ENCODE results near the gene CENPS. TPM values are rescaled to one million over a fixed set of nuclear protein-coding genes. Genes with fewer than 3 reads are reported as not detected.
"Not testable (repeated sequence)": the region's sequence is repeated elsewhere in the genome, so short reads cannot be mapped to it uniquely, and the experiment has no call there.

Gene CENPS
- polyA plus RNA-seq, 12 donors = 5.4 to 12.4 (median 7.5) TPM; not detected in 2

DNA sequence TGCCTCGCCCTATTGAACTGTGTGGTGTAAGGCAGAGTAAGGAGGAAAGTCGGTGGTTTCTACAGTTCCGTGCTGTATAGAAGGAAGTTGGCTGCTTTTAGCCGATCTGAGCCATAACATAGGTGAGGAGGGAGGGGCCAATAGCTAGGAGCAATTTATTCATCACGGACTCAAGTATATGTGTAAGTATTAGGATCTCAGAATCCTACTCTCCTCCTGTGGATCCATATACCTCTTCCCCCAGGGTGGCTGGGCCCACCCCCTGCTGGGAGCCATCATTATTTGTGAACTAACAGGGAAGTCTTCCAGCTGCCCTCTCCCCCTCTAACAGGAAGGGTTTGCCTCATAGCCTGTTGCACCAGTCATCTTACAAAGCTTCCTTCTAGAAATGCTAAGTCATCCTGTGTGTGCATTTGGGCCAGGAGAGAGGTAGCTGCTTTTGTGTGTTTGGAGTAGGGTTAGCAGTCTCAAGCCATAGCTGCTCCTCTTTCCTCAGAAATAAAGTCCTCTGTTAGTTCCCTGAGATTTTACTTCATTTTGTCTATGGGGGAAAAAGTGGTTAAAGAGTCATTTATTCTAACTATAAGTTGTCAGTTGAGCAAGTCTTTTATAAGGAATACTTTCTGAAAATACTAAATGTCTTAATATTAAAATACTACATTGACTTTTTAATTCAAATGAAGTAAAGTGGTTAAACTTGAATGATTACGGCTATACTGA, 14.9 kb upstream of the CENPS start:
- no peak for DNase-seq

DNA sequence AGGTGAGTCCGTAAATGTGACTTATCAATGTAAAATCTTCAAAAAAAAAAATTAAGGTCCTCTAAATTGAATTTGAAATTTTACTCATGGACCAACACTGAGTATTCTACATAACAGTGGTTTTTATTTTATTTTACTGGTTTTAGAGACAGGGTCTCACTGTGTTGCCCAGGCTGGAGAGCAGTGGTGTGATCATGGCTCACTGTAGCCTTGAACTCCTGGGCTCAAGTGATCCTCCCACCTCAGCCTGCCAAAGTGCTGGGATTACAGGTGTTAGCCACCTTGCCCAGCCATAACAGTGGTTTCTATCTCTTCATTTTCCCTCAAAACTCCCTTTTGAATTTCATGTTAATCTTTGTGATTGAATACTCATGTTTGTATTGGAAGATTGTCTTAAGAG, 14.3 kb upstream of the CENPS start:
- not testable (repeated sequence) for DNase-seq

DNA sequence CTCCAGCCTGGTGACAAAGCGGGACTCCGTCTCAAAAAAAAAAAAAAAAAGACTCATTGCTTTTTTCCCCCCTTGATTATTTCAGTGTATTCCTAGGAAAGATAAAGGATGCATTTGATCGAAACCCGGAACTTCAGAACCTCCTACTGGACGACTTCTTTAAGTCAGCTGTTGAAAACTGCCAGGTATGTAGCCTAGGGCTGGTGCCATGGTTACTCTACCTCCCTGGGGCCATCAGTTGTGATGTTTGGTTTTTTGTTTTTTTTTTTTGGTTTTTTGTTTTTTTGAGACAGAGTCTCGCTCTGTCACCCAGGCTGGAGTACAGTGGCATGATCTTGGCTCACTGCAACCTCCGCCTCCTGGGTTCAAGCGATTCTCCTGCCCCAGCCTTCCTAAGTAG, 11.5 kb upstream of the CENPS start:
- not testable (repeated sequence) for DNase-seq

DNA sequence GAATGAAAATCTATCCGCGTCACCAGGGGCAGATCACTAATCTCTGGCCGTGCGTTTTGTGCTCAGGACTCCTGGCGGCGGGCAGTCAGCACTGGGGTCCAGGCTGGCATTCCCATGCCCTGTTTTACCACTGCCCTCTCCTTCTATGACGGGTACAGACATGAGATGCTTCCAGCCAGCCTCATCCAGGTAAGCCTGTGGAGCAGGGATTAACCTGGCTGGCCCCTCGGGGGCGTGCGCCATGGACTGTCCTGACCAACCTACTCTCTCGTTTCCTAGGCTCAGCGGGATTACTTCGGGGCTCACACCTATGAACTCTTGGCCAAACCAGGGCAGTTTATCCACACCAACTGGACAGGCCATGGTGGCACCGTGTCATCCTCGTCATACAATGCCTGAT, 10.9 kb upstream of the CENPS start:
- DNase-seq = no peak

DNA sequence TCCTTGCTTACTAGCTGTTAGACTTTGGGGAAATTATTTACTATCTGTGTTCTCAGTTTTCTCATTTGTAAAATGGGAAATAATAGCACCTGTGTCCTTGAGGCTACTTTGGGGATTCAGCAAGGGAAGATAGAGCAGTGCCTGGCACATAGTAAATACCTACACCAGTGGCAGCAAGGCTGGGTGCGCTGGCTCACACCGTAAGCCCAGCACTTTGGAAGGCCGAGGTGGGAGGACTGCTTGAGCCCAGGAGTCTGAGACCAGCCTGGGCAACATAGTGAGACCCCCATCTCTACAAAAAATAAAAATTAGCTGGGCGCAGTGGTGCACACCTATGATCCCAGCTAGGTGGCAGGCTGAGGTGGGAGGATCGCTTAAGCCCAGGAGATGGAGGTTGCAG, 8.6 kb upstream of the CENPS start:
- DNase-seq = no peak

DNA sequence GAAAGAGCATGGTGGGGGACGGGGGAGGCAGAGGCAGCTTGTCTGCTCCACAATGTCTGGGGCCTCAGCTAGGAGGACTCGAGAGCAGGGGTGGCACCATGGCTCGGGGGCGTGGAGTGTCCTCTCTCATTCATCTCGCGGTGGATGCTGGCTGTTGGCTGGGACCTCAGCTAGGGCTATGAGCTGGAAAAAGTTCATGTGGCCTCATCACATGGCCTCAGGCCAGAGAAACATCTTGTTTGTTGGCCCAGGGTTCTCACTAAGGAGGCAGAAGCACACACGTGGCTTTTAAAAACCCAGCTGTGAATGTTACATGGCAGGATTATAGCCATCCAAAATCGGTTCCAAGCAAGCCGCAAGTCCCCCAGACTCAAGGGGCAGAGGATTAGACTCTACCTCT, 6.2 kb upstream of the CENPS start:
- peak; percentile 64 for DNase-seq

DNA sequence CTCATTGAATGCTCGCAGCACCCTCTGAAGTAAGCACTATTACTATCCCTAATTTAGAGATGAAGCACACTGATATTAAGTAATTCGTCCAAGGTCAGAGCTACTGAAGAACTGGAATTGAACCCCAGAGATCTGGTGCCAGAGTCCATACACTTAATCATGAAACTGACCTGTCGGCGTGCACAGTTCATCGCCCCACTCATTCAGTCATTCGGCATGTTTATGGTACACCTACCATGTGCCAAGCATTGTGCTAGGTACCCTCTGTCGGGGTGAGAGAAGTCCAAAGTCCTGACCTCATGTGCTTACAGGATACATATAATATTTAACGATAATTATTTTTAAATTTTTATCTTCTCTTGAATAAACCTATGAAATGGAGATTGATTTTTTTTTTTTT, 5.6 kb upstream of the CENPS start:
- DNase-seq = no peak

DNA sequence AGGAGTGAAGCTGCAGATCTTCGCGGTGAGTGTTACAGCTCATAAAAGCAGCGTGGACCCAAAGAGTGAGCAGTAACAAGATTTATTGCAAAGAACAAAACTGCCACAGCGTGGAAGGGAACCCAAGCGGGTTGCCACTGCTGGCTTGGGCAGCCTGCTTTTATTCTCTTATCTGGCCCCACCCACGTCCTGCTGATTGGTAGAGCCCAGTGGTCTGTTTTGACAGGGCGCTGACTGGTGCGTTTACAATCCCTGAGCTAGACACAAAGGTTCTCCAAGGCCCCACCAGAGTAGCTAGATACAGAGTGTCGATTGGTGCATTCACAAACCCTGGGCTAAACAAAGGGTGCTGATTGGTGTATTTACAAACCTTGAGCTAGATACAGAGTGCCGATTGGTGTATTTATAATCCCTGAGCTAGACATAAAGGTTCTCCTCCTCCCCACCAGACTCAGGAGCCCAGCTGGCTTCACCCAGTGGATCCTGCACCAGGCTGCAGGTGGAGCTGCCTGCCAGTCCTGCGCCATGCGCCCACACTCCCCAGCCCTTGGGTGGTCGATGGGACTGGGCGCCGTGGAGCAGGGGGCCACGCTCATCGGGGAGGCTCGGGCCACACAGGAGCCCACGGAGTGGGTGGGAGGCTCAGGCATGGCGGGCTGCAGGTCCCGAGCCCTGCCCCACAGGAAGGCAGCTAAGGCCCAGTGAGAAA, 4.3 kb upstream of the CENPS start:
- DNase-seq = not testable (repeated sequence)

DNA sequence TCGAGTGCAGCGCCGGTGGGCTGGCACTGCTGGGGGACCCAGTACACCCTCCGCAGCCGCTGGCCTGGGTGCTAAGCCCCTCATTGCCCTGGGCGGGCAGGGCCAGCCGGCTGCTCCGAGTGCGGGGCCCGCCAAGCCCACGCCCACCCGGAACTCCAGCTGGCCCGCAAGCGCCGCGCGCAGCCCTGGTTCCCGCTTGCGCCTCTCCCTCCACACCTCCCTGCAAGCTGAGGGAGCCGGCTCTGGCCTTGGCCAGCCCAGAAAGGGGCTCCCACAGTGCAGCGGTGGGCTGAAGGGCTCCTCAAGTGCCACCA, 3.7 kb upstream of the CENPS start:
- DNase-seq = not testable (repeated sequence)

DNA sequence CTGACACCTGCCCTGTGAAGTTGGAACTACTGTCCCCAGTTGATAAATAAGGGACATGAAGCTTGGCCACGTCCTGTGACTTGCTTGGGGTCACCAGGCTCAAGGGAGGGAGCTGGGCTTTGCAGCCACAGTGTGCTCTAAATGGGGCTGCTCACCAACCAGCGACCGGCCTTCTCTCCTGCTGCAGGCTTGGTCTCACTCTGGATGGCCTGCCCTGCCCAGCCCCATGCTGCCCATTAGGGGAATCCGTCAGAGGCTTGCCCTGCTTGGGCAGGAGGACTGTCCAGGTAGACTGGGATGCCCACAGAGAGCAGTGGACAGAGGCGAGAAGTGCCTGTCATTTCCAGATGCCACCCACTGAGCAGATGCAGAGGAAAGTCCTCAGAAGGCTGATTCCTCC, 1.2 kb upstream of the CENPS start:
- DNase-seq = no peak

DNA sequence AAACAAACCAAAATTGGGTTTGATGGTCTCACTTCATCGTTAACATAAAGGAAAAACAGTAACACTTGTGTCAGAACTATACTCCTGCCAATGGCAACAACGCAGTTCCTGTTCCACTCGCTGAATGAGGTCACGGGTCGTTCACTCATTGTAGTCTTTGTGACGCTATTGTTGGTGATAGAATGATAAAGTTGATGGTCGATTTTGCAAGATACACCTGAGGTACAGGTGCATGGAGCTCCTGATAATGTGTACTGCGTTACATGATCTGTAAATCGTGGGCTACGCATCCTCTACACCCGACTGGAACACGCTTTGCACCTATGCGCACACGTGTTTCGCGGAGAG, 391 bp upstream of the CENPS start:
- no peak for DNase-seq

DNA sequence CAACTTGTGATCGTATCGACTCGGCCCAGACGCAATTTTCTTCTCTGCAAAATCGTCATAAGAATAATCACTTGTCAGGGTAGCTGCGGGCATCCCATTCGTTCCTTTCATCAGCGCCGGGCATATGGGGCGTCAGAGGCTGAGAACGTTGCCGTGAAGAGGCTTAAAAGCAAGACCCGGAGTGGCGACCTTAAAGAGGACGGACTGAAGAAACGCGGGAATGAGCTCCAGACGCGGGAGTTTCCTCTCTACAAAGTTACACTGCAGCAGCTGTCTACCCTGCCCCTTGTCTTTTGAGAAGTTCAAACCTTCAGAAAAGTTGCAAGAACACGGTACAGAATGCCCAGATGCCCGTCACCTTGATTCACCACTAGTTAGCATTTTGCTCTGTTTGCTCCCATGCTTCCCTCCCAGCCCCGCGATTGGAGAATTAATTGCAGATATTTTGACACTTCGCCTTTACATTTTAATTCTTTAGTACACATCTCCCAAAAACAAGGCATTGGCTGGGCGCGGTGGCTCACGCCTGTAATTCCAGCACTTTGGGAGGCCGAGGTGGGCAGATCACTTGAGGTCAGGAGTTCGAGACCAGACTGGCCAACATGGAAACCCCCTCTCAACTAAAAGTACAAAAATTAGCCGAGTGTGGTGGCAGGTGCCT, 967 bp downstream of the CENPS start:
- no peak for DNase-seq

DNA sequence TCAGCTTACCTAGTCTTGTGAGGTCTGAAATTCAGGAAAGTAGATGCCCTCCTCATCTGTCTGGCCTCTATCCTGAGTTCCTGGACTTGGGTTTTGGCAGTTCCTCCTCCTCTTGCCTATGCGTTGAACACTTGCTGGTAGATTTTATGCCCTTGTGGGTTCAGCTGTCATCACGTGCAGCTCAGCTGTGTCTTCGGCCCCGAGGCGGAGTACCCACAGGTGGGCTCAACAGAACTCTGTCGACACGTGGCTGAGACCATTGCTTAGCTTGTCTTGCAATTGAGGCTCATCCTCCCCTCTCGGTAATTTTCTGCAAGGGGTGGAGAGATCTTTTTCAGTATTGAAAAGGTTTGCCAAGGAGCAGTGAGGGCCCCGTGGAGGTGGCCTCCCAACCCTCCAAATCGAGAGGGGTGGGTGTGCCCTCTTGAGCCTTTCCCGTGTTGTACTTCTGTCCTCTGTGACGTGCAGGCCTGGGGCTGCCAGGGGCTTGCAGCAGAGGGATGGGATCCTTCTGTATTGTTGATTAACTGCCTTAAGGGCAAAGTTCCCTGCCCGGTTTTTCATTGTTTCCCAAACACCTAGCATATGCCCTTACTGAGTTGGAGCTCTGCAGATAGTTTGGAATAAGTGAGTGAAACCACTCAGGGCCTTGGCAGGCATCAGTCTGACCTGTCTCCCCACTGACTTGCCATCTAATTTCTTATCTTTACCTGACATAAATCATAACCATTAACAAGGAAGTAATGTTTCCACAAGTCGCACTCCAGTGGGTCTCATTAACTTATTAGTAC, 2.9 kb downstream of the CENPS start:
- DNase-seq = no peak

DNA sequence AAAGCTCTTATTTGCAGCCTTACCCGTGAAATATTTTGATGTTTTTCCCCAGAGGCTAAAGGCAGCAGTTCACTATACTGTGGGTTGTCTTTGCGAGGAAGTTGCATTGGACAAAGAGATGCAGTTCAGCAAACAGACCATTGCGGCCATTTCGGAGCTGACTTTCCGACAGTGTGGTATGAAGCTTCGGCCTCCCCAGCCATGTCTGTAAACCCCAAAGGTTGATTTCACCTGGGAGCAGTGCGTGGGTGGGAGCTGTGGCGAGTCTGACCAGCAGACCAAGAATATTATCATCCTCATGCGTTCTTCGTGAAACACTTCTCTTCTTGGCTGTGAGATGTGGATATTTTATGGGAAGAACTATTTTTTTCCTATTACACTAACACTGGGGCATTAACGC, 3.6 kb downstream of the CENPS start:
- DNase-seq = no peak

DNA sequence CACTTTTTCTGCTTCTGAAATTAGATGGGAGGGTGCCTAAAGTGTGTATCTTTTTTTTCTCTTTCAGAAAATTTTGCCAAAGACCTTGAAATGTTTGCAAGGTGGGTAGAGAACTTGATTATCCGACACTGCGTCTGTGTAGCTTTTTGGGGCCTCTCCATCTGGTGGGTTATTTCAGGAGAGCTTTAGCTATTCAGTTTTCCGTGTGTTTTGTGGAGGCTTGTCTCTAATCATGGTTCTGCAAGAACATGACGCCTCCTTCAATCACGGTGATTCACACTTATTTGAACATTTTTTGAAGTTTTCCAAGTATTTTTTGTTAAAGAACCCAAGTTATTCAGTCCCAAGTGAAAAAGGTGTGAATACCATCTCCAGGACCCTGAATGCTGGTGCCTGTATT, 4.4 kb downstream of the CENPS start:
- DNase-seq = no peak

DNA sequence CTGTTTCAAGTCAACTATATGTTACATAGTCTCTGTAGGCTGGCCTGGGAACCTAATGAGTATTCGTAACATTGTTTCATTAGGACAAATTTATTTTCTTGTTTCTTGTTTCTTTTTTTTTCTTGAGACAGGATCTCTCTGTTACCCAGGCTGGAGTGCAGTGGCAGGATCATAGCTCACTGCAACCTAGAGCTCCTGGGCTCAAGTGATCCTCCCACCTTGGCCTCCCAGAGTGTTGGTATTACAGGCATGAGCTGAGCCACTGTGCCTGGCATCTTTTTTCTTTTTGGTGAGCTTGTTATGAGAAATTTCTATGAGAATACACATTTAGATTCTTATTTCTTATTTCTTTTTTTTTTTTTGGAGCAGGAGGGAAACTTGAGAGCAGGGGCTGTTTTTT, 6.8 kb downstream of the CENPS start:
- DNase-seq = no peak

DNA sequence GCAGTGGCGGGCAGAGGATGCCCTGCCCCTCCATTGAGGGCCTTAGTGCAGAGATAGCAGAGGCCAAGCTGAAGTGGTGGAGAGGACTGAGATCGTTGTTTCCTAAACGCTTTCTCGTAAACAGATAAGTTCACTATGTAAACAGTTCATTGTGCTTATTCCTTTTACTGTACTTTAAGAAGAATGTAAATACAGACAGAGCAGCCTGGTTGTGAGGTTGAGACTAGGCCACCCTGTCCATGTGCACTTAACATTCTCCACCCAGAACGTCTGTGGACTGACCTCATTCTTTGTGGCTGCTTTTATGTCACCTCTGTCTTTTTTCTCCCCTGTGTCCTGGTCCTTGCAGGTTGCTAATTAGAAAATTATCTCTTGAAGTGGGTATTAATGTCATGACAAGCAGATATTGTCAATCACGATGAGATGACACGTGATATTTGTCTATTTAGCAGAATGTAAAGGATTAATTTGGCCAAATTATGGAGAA, 8.5 kb downstream of the CENPS start:
- DNase-seq = no peak

DNA sequence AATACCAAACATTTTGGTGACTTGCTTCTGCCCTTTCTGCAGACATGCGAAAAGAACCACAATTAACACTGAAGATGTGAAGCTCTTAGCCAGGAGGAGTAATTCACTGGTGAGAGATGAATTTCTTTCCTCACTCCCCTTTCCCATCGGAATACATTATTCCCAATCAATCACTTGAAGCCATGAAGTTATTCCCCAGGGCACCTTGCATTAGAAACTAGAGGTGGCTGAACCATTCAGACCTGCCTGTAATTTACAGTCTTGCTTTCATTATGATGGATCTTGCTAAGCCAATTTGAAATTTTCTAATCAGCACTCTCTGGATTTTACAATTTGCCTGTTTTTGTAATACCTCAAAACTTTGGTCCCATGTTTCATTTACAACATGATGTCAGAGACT, 10.1 kb downstream of the CENPS start:
- no peak for DNase-seq

DNA sequence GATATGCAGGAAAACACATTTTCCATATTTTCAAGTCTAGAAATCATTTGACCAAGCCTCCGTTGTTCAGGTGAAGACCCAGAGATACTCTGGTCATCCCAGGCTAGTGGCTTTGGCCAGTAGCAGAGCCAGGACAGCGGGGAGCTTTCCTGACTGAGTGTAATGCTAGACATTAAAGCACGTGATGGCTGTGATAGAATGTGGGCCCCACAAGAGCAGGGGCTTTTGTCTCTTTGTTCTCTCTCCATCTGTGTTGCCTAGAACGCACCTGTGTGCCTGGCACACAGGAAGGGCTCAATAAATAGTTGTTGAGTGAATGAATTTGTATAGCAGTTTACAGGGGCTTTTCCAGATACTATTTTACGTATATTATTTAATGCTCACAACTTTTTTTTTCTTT, 10.6 kb downstream of the CENPS start:
- no peak for DNase-seq

DNA sequence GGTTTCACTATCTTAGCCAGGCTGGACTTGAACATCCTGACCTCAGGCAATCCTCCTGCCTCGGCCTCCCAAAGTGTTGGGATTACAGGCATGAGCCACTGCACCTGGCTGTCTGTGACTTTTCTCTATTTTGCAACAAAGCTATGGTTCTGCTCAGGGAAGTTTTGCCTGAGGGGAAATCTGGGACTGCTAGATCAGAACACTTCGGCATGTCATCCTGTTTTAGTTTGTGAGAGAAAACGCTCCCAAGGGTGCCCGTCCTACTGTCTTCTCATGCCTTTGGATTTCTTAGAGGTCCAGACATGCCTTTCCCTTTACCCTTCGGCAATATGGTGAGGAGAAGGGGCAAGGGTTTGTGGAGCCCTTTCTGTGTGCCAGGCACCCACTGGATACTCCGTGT, 14.0 kb downstream of the CENPS start:
- DNase-seq = no peak

DNA sequence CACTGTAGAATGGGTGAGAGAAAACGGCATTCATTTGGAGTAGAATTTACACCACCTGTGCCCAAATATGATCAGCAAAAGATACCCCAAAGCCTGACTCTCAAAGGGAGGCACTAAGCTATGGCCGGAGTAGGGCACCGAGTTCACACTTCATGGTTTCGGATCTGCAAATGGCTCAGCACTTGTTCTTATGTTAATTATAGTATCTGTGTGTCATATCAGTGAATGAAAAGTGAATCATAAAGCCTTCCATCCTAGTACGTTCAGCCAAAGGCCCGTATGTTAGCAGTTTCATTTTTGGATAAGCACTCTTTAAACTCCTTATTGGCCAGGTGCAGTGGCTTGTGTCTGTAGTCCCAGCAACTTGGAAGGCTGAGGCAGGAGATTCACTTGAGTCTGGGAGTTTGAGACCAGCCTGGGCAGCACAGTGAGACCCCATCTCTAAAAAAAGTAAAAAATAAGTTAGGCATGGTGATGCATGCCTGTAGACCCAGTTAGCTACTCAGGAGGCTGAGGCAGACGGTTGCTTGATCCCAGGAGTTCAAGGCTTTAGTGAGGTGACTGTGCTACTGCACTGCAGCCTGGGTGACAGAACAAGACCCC, 14.7 kb downstream of the CENPS start:
- DNase-seq = no peak

DNA sequence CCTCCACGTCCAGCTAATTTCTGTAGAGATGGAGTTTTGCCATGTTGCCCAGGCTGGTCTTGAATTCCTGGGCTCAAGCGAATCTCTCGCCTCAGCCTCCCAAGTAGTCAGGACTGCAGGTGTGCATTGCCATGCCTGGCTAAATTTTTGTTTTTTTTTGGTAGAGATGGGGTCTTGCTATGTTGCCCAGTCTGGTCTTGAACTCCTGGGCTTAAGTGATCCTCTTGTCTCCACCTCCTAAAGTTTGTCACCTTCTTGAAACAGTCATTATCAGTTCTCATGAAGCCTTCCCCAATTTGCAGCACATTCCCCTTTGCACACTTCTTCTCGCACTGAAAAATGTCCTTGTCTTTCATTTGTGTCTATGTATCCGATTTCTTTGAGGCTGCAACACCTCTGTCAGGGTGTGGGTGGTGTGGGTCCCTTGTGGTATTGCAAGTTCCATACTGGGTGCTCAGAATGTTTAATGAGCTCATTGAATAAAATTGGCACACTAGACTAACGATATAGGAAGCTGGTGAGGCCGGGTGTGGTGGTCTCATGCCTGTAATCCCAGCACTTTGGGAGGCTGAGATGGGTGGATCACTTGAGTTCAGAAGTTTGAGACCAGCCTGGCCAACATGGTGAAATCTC, 16.7 kb downstream of the CENPS start:
- no peak for DNase-seq

Data from muscle of arm (tissue), 12 donors.